Epithelial cell of proximal tubule (primary cell): ENCODE measurements around the gene RNF32. TPM values are rescaled to one million over a fixed set of nuclear protein-coding genes. Genes with fewer than 3 reads are reported as not detected.

ENCODE experiments used
- DNase-seq: peaks from one replicate; pipeline ENCODE4 v3.0.0-alpha.2; 2011; ENCODE audit warnings: low read depth
- H3K4me3 ChIP-seq: 2 replicates; pipeline ENCODE4 v1.5.1; 2011; ENCODE audit warnings: low read depth, mild to moderate bottlenecking, low read length
- CTCF ChIP-seq: conservative IDR thresholded peaks from 2 replicates; pipeline ENCODE4 v1.5.1; 2012; ENCODE audit warnings: low read depth, mild to moderate bottlenecking, low read length
- total RNA-seq: library from RNA; depleted of rRNA; stranded (reverse); fragments of >200 nt; gene quantifications from 2 replicates; pipeline ENCODE4 v1.2.3, GENCODE V29; 2015

The RNF32 gene
- total RNA-seq, 1 donor from 2014 or later: 0.35 TPM

GRCh38 chr7:156620291-156620675, 20.3 kb upstream of the RNF32 start:
- DNase-seq: no peak
- no peak for TF ChIP-seq CTCF

GRCh38 chr7:156621652-156622051, 18.9 kb upstream of the RNF32 start:
- no peak for TF ChIP-seq CTCF
- no peak overlapping the region for H3K4me3 ChIP-seq
- DNase-seq: no peak

More at GRCh38 chr7:156620291-156620675, 20.3 kb upstream of the RNF32 start:
- no peak overlapping the region for H3K4me3 ChIP-seq

DNA sequence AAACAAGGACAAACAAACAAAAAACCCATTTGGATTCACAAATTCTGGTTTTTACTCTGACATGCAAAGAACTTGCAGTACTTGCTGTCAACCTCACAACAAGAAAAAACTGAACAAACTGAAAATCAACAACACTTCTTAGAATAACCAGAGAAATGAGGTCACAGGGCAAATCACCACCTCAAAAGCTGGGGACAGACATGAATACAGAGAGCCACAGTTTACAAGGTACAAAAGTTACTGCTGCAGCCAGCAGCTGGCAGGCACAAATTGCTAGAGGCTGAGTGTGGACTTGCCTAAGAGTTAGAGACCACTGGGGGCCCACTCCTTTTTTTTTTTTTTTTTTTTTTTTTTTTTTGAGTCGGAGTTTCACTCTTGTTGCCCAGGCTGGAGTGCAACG, 15.0 kb upstream of the RNF32 start:
- no peak overlapping the region for H3K4me3 ChIP-seq
- TF ChIP-seq CTCF: no peak
- DNase-seq: no peak

DNA sequence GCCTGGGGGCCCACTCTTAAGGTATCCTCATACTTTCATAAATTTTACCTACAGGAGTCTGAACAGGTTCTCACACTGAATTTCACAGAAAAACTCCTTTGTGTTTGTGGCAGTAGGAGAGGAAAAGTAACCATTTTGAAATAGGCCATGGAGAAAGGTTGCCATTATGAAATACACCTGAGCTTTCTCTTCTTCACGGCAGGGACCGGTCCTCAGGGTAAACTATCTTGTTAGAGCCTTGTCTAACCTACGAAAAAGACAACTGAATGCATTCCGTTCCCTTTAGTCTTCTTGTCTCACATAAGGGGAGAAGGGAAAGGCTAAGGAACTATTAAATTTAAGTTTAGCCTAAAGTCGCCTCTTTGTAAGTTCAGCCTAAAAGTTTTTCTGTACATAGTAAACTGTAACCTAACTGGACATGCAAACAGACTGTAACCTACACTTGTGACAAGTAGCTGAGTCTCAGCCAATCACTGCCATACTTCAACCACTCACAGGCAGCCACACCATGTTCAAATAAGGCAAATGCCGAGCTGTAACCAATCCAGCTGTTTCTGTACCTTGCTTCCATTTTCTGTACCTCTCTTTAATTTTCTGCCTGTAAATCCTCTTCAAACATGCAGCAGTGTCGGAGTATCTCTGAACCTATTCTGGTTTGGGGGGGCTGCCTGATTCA, 14.2 kb upstream of the RNF32 start:
- TF ChIP-seq CTCF: no peak
- DNase-seq: no peak
- no peak overlapping the region for H3K4me3 ChIP-seq

- H3K4me3 ChIP-seq: no peak overlapping the region
- no peak for TF ChIP-seq CTCF
- DNase-seq: no peak
These were observed 12.0 kb upstream of the RNF32 start for GRCh38 chr7:156628562-156628961.

DNA sequence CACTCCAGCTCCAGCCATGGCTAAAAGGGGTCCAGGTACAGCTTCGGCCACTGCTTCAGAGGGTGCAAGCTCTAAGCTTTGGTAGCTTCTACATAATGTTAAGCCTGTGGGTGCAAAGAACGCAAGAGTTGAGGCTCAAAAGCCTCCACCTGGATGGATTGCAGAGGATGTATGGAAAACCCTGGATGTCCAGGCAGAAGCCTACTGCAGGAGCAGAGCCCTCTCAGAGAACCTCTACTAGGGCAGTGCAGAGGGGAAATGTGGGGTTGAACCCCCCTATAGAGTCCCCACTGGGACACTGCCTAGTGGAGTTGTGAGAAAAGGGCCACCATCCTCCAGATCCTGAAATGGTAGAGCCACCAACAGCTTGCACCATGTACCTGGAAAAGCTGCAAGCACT, 10.7 kb upstream of the RNF32 start:
- no peak for TF ChIP-seq CTCF

DNA sequence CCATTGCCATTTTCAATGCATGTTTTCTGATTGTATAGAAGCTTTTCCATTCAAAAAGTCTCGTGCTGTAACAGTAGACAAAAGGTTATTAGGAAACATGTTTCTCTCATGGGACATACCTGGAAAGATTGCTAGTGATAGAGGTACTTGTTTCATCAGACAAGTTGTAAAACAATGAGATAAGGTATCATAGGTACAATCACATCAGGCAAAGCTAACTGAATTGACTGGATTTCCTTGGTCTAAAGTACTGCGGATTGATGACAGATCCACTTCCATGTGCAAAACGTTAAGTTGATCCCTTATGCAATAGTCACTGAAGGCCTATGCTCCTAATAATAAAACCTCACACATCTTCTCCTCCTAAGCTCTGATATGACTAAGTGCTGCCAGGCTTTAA, 6.5 kb upstream of the RNF32 start:
- TF ChIP-seq CTCF: no peak
- H3K4me3 ChIP-seq: no peak overlapping the region
- DNase-seq: no peak

More for the DNA sequence above, 10.7 kb upstream of the RNF32 start:
- H3K4me3 ChIP-seq: no peak overlapping the region
- DNase-seq: no peak
